IMR-90 (cell line): Measurements from ENCODE around the gene SPRR2G.

Source experiments
- CEBPB ChIP-seq: IDR thresholded peaks from 2 replicates; pipeline ENCODE4 v1.6.1; 2012; ENCODE audit warnings: low read depth, low read length, improper control_type of control experiment
- CHD1 ChIP-seq: IDR thresholded peaks from 2 replicates; pipeline ENCODE4 v1.6.1; 2012; ENCODE audit warnings: low read depth, low read length, improper control_type of control experiment
- CTCF ChIP-seq: conservative IDR thresholded peaks from 2 replicates; pipeline ENCODE4 v1.5.1; 2012; ENCODE audit warnings: mild to moderate bottlenecking, low read depth, low read length, improper control_type of control experiment
- FOS ChIP-seq: fragments of 150-350 bp; IDR thresholded peaks from 2 replicates; pipeline ENCODE4 v1.6.1; 2016; ENCODE audit warnings: low read depth, low read length
- MAFK ChIP-seq: IDR thresholded peaks from 2 replicates; pipeline ENCODE4 v1.6.1; 2012; ENCODE audit warnings: low read depth, low read length, improper control_type of control experiment
- MXI1 ChIP-seq: IDR thresholded peaks from 2 replicates; pipeline ENCODE4 v1.6.1; 2012; ENCODE audit warnings: low read depth, mild to moderate bottlenecking, low read length, moderate library complexity, borderline replicate concordance
- POLR2A ChIP-seq: IDR thresholded peaks from 2 replicates; pipeline ENCODE4 v1.6.1; 2012; ENCODE audit warnings: mild to moderate bottlenecking, low read depth, low read length
- RAD21 ChIP-seq: IDR thresholded peaks from 2 replicates; pipeline ENCODE4 v1.6.1; 2012; ENCODE audit warnings: low read length, improper control_type of control experiment

- TF ChIP-seq CTCF, result no peak
- no peak for TF ChIP-seq RAD21
- no peak for TF ChIP-seq MAFK
- TF ChIP-seq CHD1, result no peak
- TF ChIP-seq POLR2A, result no peak
- no peak for TF ChIP-seq MXI1
- no peak for TF ChIP-seq FOS
- TF ChIP-seq CEBPB, result no peak
Measured at GRCh38 chr1:153192697-153193096, 42.0 kb upstream of the SPRR2G start.
